PC-9 (cell line): ENCODE data around the gene RBMY1B. TPM values are rescaled to one million over a fixed set of nuclear protein-coding genes. Genes with fewer than 3 reads are reported as not detected.

Experiments
- total RNA-seq: library from RNA; stranded (reverse); gene quantifications from 2 replicates; pipeline ENCODE4 v1.2.3, GENCODE V29; 2021

RBMY1B gene
- total RNA-seq, 1 experiment from 2014 or later = not detected

Other genes starting within 250 kb of the RBMY1B start
- gene RBMY1A1, start 23.5 kb downstream of the RBMY1B start, total RNA-seq = not detected in 2 replicates